ENCODE measurements around the gene SOAT2. TPM values are rescaled to one million over a fixed set of nuclear protein-coding genes. Genes with fewer than 3 reads are reported as not detected.

SOAT2 gene
- polyA plus RNA-seq, 2 donors, result 0.14 to 0.16 TPM

- Histone ChIP-seq H3K4me1 (ENCODE audit: control insufficient read depth in 2 of 2, insufficient read depth in 2 of 2, low read length in 1 of 2) (peaks cover 10 to 35% of the 10 kb centered on the region in 2 donors), H3K27me3 (ENCODE audit: control insufficient read depth in 1 of 2, insufficient read depth in 2 of 2, low read length in 2 of 2) (no peaks in the 10 kb centered on the region), H3K4me3 (ENCODE audit: low read depth in 1 of 2, low read length in 2 of 2) (no peak overlapping the region), H3K9me3 (ENCODE audit: control insufficient read depth in 2 of 2, insufficient read depth in 1 of 2, low read depth in 1 of 2, low read length in 1 of 2) (no peaks in the 10 kb centered on the region), H3K27ac (ENCODE audit: low read depth in 2 of 2, low read length in 1 of 2) (peak overlapping the region; percentile 48 to 82), H3K36me3 (ENCODE audit: control insufficient read depth in 2 of 2, insufficient read depth in 2 of 2, low read length in 1 of 2) (peaks cover 10 to 34% of the 10 kb centered on the region in 2 donors)
- WGBS, 2 donors, result 51 to 64% methylated on average over 7 of the region's 7 CpGs
These were observed 32.3 kb upstream of the SOAT2 start for GRCh38 chr12:53070877-53071492.

GRCh38 chr12:53071591-53072551 is 31.4 kb upstream of the SOAT2 start:
- no peak overlapping the region for H3K4me3 ChIP-seq (ENCODE audit: low read depth in 1 of 2, low read length in 2 of 2)
- peaks cover 10 to 31% of the 10 kb centered on the region in 2 donors for H3K4me1 ChIP-seq (ENCODE audit: control insufficient read depth in 2 of 2, insufficient read depth in 2 of 2, low read length in 1 of 2)
- peak overlapping the region; percentile 69 to 82 for H3K27ac ChIP-seq (ENCODE audit: low read depth in 2 of 2, low read length in 1 of 2)
- no peaks in the 10 kb centered on the region for H3K27me3 ChIP-seq (ENCODE audit: control insufficient read depth in 1 of 2, insufficient read depth in 2 of 2, low read length in 2 of 2)
- WGBS, 2 donors, result 28 to 46% methylated on average over 11 of the region's 11 CpGs
- H3K36me3 ChIP-seq (ENCODE audit: control insufficient read depth in 2 of 2, insufficient read depth in 2 of 2, low read length in 1 of 2), result peaks cover 10 to 29% of the 10 kb centered on the region in 2 donors
- H3K9me3 ChIP-seq (ENCODE audit: control insufficient read depth in 2 of 2, insufficient read depth in 1 of 2, low read depth in 1 of 2, low read length in 1 of 2), result no peaks in the 10 kb centered on the region

- Histone ChIP-seq H3K27me3 (ENCODE audit: control insufficient read depth in 1 of 2, insufficient read depth in 2 of 2, low read length in 2 of 2) (no peaks in the 10 kb centered on the region), H3K4me3 (ENCODE audit: low read depth in 1 of 2, low read length in 2 of 2) (no peak overlapping the region), H3K9me3 (ENCODE audit: control insufficient read depth in 2 of 2, insufficient read depth in 1 of 2, low read depth in 1 of 2, low read length in 1 of 2) (no peaks in the 10 kb centered on the region), H3K27ac (ENCODE audit: low read depth in 2 of 2, low read length in 1 of 2) (peak overlapping the region; percentile 40 to 83), H3K4me1 (ENCODE audit: control insufficient read depth in 2 of 2, insufficient read depth in 2 of 2, low read length in 1 of 2) (peaks cover 10 to 33% of the 10 kb centered on the region in 2 donors), H3K36me3 (ENCODE audit: control insufficient read depth in 2 of 2, insufficient read depth in 2 of 2, low read length in 1 of 2) (peaks cover 7 to 14% of the 10 kb centered on the region in 2 donors)
- WGBS, 2 donors, result 34 to 36% methylated on average over 6 of the region's 6 CpGs
These were observed 29.4 kb upstream of the SOAT2 start for GRCh38 chr12:53073881-53074280.

GRCh38 chr12:53074283-53074998 is 28.8 kb upstream of the SOAT2 start:
- 82 to 89% methylated on average over 11 of the region's 11 CpGs for WGBS, 2 donors
- Histone ChIP-seq H3K4me3 (ENCODE audit: low read depth in 1 of 2, low read length in 2 of 2) (no peak overlapping the region), H3K27ac (ENCODE audit: low read depth in 2 of 2, low read length in 1 of 2) (peak overlapping the region; percentile 40 to 83), H3K36me3 (ENCODE audit: control insufficient read depth in 2 of 2, insufficient read depth in 2 of 2, low read length in 1 of 2) (peaks cover 7 to 14% of the 10 kb centered on the region in 2 donors), H3K27me3 (ENCODE audit: control insufficient read depth in 1 of 2, insufficient read depth in 2 of 2, low read length in 2 of 2) (no peaks in the 10 kb centered on the region), H3K9me3 (ENCODE audit: control insufficient read depth in 2 of 2, insufficient read depth in 1 of 2, low read depth in 1 of 2, low read length in 1 of 2) (no peaks in the 10 kb centered on the region), H3K4me1 (ENCODE audit: control insufficient read depth in 2 of 2, insufficient read depth in 2 of 2, low read length in 1 of 2) (peaks cover 10 to 28% of the 10 kb centered on the region in 2 donors)

GRCh38 chr12:53074999-53075370 is 28.3 kb upstream of the SOAT2 start:
- Histone ChIP-seq H3K27me3 (ENCODE audit: control insufficient read depth in 1 of 2, insufficient read depth in 2 of 2, low read length in 2 of 2) (no peaks in the 10 kb centered on the region), H3K4me3 (ENCODE audit: low read depth in 1 of 2, low read length in 2 of 2) (no peak overlapping the region), H3K27ac (ENCODE audit: low read depth in 2 of 2, low read length in 1 of 2) (no peak overlapping the region), H3K4me1 (ENCODE audit: control insufficient read depth in 2 of 2, insufficient read depth in 2 of 2, low read length in 1 of 2) (peaks cover 10 to 24% of the 10 kb centered on the region in 2 donors), H3K9me3 (ENCODE audit: control insufficient read depth in 2 of 2, insufficient read depth in 1 of 2, low read depth in 1 of 2, low read length in 1 of 2) (no peaks in the 10 kb centered on the region), H3K36me3 (ENCODE audit: control insufficient read depth in 2 of 2, insufficient read depth in 2 of 2, low read length in 1 of 2) (peaks cover 7 to 14% of the 10 kb centered on the region in 2 donors)
- WGBS, 2 donors, result 92% methylated on average over 3 of the region's 3 CpGs

GRCh38 chr12:53076461-53076860 is 26.8 kb upstream of the SOAT2 start:
- Histone ChIP-seq H3K4me3 (ENCODE audit: low read depth in 1 of 2, low read length in 2 of 2) (no peak overlapping the region), H3K27ac (ENCODE audit: low read depth in 2 of 2, low read length in 1 of 2) (no peak overlapping the region), H3K9me3 (ENCODE audit: control insufficient read depth in 2 of 2, insufficient read depth in 1 of 2, low read depth in 1 of 2, low read length in 1 of 2) (no peaks in the 10 kb centered on the region), H3K4me1 (ENCODE audit: control insufficient read depth in 2 of 2, insufficient read depth in 2 of 2, low read length in 1 of 2) (peaks cover 5 to 17% of the 10 kb centered on the region in 2 donors), H3K27me3 (ENCODE audit: control insufficient read depth in 1 of 2, insufficient read depth in 2 of 2, low read length in 2 of 2) (no peaks in the 10 kb centered on the region), H3K36me3 (ENCODE audit: control insufficient read depth in 2 of 2, insufficient read depth in 2 of 2, low read length in 1 of 2) (peaks cover 7 to 9% of the 10 kb centered on the region in 2 donors)
- WGBS, 2 donors, result 94 to 99% methylated on average over 3 of the region's 3 CpGs

- H3K4me3 ChIP-seq (ENCODE audit: low read depth in 1 of 2, low read length in 2 of 2), result no peak overlapping the region
- H3K27ac ChIP-seq (ENCODE audit: low read depth in 2 of 2, low read length in 1 of 2), result no peak overlapping the region
- H3K9me3 ChIP-seq (ENCODE audit: control insufficient read depth in 2 of 2, insufficient read depth in 1 of 2, low read depth in 1 of 2, low read length in 1 of 2), result no peaks in the 10 kb centered on the region
- WGBS, 2 donors, result 60 to 63% methylated on average over 8 of the region's 8 CpGs
- H3K27me3 ChIP-seq (ENCODE audit: control insufficient read depth in 1 of 2, insufficient read depth in 2 of 2, low read length in 2 of 2), result no peaks in the 10 kb centered on the region
- peaks cover 5 to 16% of the 10 kb centered on the region in 2 donors for H3K4me1 ChIP-seq (ENCODE audit: control insufficient read depth in 2 of 2, insufficient read depth in 2 of 2, low read length in 1 of 2)
- H3K36me3 ChIP-seq (ENCODE audit: control insufficient read depth in 2 of 2, insufficient read depth in 2 of 2, low read length in 1 of 2), result peaks cover 7 to 9% of the 10 kb centered on the region in 2 donors
These were observed 26.3 kb upstream of the SOAT2 start for GRCh38 chr12:53077030-53077429.

GRCh38 chr12:53078425-53079225 is 24.7 kb upstream of the SOAT2 start:
- Histone ChIP-seq H3K4me3 (ENCODE audit: low read depth in 1 of 2, low read length in 2 of 2) (peak overlapping the region; percentile 56 to 65), H3K4me1 (ENCODE audit: control insufficient read depth in 2 of 2, insufficient read depth in 2 of 2, low read length in 1 of 2) (peaks cover 3 to 10% of the 10 kb centered on the region in 2 donors), H3K27me3 (ENCODE audit: control insufficient read depth in 1 of 2, insufficient read depth in 2 of 2, low read length in 2 of 2) (no peaks in the 10 kb centered on the region), H3K27ac (ENCODE audit: low read depth in 2 of 2, low read length in 1 of 2) (peak overlapping the region; percentile 66 to 80), H3K9me3 (ENCODE audit: control insufficient read depth in 2 of 2, insufficient read depth in 1 of 2, low read depth in 1 of 2, low read length in 1 of 2) (no peaks in the 10 kb centered on the region), H3K36me3 (ENCODE audit: control insufficient read depth in 2 of 2, insufficient read depth in 2 of 2, low read length in 1 of 2) (peaks cover 6 to 7% of the 10 kb centered on the region in 2 donors)
- 15 to 16% methylated on average over 24 to 25 of the region's 25 CpGs for WGBS, 2 donors
